Stimulated activated CD8-positive, alpha-beta memory T cell treated with anti-CD3 and anti-CD28 coated beads, Interleukin-4, amount 100 ng/mL, for 4 hours (primary cell): Measurements from ENCODE around the gene SPON1.

Experiments
- DNase-seq, 2 donors: peaks; one replicate each; pipeline ENCODE4 v3.0.0-alpha.2; 2020; ENCODE audit warnings: low read depth in 2 of 2, low spot score in 1 of 2

Gene SPON1

GRCh38 chr11:14179116-14179820 lies 216.7 kb downstream of the SPON1 start:
- no peak for DNase-seq

DNA sequence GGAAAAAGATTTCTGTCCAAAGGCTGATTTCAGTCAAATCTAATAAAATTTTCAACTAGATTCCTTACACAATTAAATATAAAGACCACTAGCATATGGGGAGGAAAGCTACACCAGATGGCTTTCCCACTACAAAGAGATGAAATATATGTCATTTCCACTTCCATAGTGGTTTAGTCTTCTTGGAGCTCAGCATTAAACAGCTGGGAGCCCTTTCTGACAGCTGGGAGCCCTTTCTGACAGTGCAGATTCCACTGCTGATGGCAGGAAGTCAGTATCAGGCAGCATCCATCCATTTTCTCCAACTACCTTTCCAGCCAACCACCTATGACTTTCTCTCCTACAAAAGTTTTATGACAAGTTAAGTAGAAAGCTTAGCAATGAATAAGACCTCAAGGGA lies 218.6 kb downstream of the SPON1 start:
- no peak for DNase-seq

DNA sequence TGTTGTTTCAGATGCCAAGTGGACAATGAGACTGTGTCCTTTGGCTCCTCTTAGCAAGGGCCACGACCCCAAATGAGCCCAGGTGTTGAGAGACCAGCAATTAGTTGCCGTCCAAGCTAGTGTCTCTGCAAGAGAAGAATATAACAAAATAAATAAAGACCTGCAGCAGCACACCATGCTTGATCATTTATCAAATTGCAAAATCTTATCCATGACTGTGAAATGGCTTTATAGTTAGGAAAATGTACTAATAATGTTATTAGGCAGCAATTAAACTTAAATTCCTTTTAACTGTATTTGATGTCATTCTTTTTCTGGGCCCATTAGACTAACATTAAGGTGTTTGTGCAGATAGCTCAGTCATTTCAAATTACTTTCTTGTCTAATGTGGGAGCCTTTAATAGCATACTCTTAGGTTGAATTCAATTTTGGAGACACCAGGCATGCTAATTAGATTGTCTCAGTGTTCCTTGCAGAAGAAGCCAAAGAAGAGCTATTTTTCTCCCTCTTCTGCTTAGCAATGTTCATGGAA lies 220.4 kb downstream of the SPON1 start:
- DNase-seq, result no peak

DNA sequence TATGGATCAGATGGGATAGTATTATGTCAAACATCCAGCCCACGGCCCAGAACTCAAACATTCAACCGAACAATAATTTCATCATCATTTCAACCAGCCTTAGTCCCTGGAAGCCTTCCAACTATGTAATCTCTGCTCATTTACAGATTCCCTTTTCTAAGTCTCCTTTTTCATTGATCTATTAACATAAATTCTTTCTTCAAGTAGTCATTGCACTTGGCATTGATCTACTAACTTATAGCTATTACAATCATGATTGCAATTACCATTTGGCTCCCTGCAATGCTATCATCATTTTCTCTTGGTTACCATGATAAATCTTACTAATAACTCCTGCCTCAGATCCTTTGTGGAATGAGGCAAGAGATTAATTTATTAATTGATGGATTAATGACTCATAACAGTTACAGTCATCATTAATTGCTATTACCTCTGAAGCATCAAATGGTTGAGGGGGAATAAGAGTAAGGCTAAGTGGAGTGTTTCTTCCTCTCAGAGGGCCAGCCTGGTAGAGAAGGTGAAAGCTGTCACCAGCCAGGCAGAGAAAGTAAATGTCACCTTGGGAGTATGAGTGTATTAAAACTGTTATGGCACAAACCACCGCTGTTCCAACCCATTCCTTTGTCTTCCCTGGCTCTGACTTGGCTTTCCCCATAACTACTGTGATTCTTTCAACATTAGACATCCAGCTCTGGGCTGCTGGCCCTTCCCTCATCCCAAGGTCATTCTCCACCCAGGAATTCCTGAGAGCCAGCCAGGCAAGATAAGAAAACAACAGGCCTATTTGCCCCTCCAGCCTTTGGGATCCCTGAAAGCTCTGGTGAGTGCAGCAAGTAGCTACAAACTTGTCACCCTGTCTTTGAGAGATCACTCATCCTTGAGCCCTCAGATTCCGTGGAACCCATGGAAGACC lies 221.8 kb downstream of the SPON1 start:
- no peak for DNase-seq

DNA sequence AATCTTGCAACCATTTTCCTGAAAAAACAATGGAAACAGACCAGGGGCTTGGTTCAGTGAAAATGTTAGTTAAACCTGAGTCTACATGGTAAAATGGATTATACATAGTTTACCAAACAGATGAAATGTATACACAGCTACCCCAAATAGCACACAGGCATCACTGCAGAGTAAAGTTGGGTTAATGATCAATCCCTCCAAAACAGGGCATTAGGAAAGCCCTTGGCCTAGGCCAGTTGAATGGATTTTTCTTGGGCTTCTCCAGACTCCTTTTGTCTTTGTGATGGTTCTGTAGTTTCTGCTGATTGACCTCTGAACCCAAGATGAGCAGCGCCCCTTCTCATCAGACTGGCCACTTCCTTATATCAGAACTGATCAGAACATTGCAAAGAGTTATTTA lies 222.9 kb downstream of the SPON1 start:
- DNase-seq, result no peak

GRCh38 chr11:14186046-14186775 lies 223.7 kb downstream of the SPON1 start:
- no peak for DNase-seq

GRCh38 chr11:14189874-14190273 lies 227.4 kb downstream of the SPON1 start:
- DNase-seq, result no peak

- no peak for DNase-seq
Measured at GRCh38 chr11:14190992-14191778, 228.7 kb downstream of the SPON1 start.

GRCh38 chr11:14193644-14194043 lies 231.1 kb downstream of the SPON1 start:
- DNase-seq, result no peak

- DNase-seq, result no peak
Measured at GRCh38 chr11:14202251-14203196, 240.0 kb downstream of the SPON1 start.

DNA sequence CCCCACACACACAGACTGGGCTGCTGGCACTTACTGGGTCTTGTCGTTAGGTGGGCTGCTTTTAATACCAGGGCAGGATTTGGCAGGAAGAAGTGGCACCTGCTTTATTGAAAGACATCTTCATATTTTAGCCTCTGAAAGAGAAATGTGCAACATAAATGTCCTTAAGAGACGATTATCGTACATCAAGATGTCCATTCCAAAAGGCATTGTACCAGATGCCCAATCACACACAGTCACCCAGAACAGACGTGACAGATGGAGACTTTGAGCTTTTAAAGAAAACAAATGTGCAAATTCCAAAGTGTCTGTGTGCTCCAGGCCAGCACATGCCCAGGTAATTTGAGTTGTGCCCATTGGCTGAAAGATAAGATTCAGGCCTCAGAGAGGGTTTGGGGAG lies 240.8 kb downstream of the SPON1 start:
- no peak for DNase-seq

DNA sequence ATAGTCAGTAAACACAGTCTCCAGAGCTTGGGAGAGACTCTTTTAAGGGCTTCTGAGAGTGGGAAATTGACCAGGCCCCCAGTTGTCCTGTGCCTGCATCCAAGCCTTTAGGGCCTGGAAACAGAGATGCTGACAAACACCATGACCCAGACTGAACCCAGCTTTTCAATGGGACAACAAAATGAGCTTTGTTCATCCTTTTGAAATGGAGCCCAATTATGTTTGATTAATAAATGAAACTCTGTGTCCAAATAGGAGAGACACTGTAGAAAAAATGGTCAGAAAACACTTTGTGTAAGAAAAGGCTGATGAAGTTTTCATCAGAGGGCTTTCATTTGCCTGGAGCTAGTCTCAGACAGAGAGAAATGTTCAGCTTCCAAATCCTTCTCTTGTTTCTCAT lies 250.5 kb downstream of the SPON1 start:
- DNase-seq, result no peak

DNA sequence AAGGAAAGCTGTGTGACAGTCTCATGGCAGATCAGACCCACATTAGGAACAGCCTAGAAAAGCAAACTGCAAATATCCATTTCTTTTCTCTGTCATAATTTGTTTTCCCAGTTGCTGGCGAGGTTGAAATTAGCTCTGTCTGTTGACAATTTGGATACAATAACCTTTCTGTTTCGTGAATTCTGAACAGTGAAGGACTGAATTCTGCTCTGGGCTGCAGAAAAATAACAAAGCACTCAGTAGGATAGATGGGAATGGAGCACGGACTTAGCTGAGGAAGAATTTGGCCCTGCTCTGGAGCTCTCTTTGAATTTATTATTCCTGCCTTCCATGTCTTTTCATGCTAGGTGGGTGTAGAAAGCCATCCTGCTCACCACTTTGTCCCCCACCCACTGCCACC lies 256.2 kb downstream of the SPON1 start:
- no peak for DNase-seq

DNA sequence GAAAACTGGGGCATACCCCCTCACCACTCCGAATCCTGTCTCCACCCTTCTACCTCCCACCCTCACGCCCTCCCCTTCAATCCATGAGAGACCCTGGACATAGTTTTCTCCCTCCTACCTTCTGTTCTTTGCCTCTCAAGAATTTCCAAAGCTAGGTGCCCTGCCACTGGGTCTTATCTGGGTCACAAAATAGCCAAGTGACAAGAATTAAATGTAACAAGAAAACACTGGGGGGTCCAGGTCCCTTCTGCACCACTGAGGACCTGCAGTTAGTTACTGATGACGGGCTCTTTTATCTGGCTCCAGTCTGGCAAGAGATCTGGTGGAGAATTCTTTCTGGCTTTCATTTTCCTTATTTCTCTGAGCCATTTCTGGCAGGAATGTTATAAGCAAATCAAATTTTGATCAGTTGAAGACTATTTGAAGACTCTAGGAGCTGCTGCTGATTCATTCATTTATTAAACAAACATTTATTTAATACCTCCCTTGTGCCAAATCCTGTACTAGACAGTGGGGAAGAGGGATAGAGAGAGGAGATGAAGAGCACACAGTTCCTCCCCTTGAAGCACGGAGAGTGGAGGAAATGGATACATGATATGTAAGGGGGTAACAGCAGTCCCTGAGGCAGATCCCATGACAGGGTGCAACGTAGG lies 261.2 kb downstream of the SPON1 start:
- DNase-seq, result no peak

GRCh38 chr11:14224395-14224794 lies 261.9 kb downstream of the SPON1 start:
- no peak for DNase-seq

DNA sequence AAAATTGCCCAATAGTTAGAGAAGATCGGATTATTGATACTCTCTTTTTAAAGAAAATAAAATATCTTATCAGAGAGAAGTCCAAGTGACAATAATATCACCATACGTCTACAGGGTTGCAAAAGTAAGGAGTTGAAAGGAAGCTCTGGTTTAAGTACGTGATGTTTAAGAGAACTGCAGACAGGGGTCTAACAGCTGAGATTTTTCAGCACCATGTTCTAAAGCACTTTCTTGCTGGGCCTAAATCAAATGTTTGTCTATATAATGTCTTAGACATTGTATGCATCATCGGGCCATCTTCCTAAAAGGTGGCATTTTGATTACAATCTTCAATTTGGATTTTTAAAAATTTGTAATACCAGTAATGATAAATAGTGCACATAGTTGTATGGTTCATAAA lies 263.1 kb downstream of the SPON1 start:
- no peak for DNase-seq

DNA sequence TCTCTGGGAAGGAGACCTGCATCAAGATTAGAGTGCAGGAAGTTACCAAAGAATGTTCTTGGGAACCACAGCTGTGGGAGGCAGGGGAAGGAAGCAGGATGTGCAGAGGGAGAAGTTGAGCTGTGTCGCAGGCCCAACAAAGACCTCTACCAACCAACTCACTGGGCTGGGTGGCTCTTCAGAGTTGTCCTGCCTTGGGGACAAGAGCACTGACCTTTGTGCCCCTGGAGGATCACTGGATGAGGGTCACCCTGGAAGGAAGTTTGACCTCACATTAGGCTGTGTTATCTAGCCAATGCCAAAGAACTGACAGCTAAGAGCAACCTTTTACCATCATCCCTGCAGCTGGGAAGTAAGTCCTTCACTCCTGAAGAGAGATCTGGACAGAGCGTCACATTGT lies 265.8 kb downstream of the SPON1 start:
- DNase-seq, result no peak

DNA sequence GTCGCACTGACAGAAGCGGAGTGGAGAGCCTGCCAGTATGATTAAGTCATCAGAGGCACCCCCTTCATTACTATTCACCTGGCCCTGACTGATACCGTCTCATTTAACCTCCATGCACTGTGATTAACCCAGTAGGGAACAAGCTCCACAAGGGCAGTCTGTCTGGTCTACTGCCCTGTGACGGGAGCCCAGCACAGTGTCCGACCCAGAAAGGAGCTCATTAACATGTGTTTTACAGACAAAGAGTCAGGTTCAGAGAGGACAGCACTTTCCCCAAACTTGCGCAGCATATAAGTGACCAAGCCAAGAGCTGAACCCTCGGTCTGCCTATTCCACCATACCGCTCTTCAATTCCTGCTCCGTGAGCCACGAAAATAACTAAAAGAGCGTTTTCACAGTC lies 266.9 kb downstream of the SPON1 start:
- no peak for DNase-seq

DNA sequence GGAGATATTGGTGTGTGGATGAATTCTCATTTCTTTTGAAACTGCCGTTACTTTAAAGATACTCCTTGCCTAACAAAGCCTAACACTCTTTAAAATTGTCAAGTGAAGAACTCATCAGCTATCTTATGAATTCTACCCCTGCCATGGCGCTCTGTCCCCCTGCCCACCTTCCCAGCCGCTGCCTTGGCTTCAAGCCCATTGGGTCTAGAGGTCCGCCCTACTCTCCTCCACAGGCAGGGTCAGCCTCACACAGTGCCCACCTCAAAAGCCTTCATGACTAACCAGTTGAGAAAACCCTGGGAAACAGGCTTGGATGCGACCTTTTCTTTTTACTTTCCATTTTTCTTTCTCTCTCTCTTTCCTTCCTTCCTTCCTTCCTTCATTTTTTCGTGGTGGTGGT lies 267.9 kb downstream of the SPON1 start:
- no peak for DNase-seq
